ENCODE data around the gene CNFN. TPM values are rescaled to one million over a fixed set of nuclear protein-coding genes. Genes with fewer than 3 reads are reported as not detected.

The CNFN gene
- total and polyA plus RNA-seq, 2 experiments from 2014 or later: 6.7 to 54.5 TPM

- no peak for TF ChIP-seq CTCF (conservative IDR thresholded peaks at IDR 0.05; ENCODE audit: low read depth in 2 of 2)
- no peak for TF ChIP-seq EZH2phosphoT487 (IDR thresholded peaks at IDR 0.05; ENCODE audit: unreplicated experiment)
- TF ChIP-seq NANOG (IDR thresholded peaks at IDR 0.05; ENCODE audit: borderline replicate concordance): no peak
- TF ChIP-seq JUNB (IDR thresholded peaks at IDR 0.05; ENCODE audit: unreplicated experiment): no peak
These were observed 27.8 kb downstream of the CNFN start (continued) for GRCh38 chr19:42362342-42362741.

- Histone ChIP-seq H3K27me3 (ENCODE audit: insufficient read depth) (no peaks in the 10 kb centered on the region), H3K9me2 (ENCODE audit: insufficient read depth) (no peaks in the 10 kb centered on the region), H2AFZ (no peak overlapping the region), H4K20me1 (replicated peaks; ENCODE audit: insufficient read depth) (no peaks in the 10 kb centered on the region), H3F3A (replicated peaks; ENCODE audit: low read depth) (no peaks in the 10 kb centered on the region), H3K4me3 (no peak overlapping the region), H3K27ac (ENCODE audit: low read depth) (no peak overlapping the region), H3K79me2 (replicated peaks; ENCODE audit: insufficient read depth) (no peaks in the 10 kb centered on the region), H3K4me1 (ENCODE audit: insufficient read depth) (no peaks in the 10 kb centered on the region; the same call in 1 of the 2 replicates), H3K36me3 (ENCODE audit: insufficient read depth) (no peaks in the 10 kb centered on the region; the same call in 1 of the 2 replicates), H3K4me2 (no peak overlapping the region)
- H3K4me3 Mint-ChIP-seq: no peak overlapping the region
- ATAC-seq (no peak), DNase-seq (ENCODE audit: low spot score) (no peak)
- peaks cover 27% of the 10 kb centered on the region for H3K4me1 Mint-ChIP-seq
- H3K27me3 Mint-ChIP-seq (ENCODE audit: insufficient read depth, low read depth, poor library complexity): peaks cover 12% of the 10 kb centered on the region
- TF ChIP-seq POLR2AphosphoS5 (IDR thresholded peaks at IDR 0.05; ENCODE audit: low read depth) (no peak), ZNF114 (CRISPR knock-in tag; IDR thresholded peaks at IDR 0.05) (no peak), ZNF331 (CRISPR knock-in tag; IDR thresholded peaks at IDR 0.05; ENCODE audit: low read depth) (no peak), ZNF462 (CRISPR knock-in tag; IDR thresholded peaks at IDR 0.05) (no peak), EZH2phosphoT487 (IDR thresholded peaks at IDR 0.05; ENCODE audit: unreplicated experiment) (no peak), REST (IDR thresholded peaks at IDR 0.05; ENCODE audit: unreplicated experiment) (no peak), CTCF (conservative IDR thresholded peaks at IDR 0.05; ENCODE audit: low read depth in 2 of 2) (no peak), EZH2 (IDR thresholded peaks at IDR 0.05; ENCODE audit: low read depth, unreplicated experiment) (no peak)
- peaks cover 11% of the 10 kb centered on the region for H3K9me3 Mint-ChIP-seq
- peaks cover 39% of the 10 kb centered on the region for H3K36me3 Mint-ChIP-seq (ENCODE audit: low read depth)
- H3K27ac Mint-ChIP-seq: peak overlapping the region; percentile 63; the same call in 1 of the 2 replicates
These were observed 28.6 kb downstream of the CNFN start for GRCh38 chr19:42361545-42361910.
